HCEC 1CT (cell line): ENCODE results near the gene GSK3B.

Experiments
- DNase-seq: peaks from one replicate; pipeline ENCODE4 v3.0.0-alpha.2; 2017

GSK3B gene

DNA sequence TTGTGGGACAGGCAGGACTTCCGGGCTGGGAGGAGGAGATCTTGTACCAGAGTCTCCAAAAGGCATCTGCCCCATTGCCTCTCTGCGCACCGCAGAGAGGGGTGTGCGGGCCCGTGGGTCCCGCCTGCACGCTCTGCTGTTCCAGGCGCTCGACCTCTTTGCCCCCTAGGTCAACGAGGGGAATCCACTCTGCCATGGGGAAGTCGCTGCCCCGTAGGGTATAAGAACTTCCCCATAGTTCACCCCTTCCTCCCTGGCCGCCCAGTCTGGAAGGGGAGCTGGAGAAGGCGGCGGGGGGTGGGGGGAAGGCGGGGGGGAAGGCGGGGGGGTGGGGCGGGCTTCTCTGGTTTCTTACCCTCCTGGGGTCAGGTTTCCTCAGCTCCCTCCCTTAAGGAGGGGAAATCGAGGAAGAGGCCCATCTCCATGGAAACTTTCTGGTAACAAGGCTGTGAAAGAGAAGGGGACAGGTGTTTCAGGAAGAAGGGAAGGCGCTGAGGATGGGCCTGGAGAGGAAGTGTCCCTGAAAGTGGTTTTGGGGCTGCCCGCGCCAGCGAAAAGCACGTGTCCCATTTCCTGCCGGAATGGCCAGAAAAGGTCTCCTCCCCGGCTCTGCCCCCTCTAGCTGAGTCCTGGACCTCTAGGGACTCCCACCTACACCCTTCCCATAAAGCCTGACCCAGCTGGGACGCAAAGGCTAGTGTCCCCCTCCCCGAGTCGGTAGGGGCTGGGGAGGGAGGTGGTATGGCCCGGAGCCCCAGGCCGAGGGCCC, 284.8 kb downstream of the GSK3B start:
- DNase-seq, result no peak

- no peak for DNase-seq
Observed at GRCh38 chr3:119808843-119809242, 285.4 kb downstream of the GSK3B start.

GRCh38 chr3:119808244-119808643, 286.0 kb downstream of the GSK3B start:
- no peak for DNase-seq

DNA sequence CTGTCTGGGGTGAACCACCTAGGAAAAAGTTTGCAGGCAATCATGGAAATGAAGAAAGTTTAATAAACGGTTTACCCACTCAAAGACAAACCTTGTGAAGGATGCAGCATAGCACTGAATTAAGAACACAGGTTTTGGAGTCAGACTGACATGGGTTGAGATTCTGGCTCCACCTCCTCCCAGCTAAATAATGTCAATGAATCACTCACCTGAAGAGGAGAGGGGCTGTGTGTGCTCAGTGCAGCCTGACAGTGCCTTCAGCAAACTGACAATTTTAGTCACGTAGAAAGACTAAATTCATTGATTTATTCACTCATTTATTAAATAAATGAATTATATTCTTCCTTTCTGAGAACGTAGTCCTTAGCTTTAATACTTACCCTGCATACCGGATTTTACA, 293.4 kb downstream of the GSK3B start:
- DNase-seq, result no peak

GRCh38 chr3:119796785-119797184, 297.5 kb downstream of the GSK3B start:
- DNase-seq, result no peak

DNA sequence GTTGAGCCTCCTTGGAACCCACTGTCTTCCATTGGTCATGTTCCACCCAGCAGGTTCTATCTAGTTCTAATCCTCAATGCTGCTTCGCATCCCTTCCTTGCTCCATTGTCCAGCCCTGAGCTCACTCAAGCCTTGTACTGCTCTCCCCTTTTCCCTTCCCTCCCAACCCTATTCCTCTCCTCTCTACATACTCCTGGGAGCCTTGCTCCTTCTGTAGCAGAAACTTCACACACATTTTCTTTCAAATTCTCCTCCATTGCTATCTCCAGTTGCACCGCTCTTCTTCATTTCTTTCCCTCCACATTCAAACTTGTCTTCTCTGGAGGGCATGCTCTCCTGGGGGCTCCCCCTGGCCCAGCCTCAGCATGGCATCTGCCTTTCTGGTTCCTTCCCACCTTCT, 297.9 kb downstream of the GSK3B start:
- no peak for DNase-seq

DNA sequence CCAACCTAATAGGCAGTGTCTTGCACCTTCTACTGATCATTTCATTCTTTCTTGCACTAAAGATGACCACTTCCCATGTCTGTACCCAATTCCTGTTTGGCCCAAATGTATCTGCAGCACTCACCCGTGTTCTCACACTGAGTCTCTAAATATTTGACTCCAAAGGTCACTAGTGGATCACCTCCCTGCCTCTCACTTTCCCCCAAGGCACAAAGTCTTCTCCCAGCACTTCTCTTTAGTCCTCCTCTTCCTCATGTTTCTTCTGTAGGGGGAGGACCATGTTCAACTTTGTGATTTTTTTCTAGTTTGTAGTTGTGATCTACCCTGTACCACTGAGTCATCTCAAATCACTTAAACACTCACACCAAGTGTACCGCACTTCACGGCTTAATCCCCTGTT, 298.4 kb downstream of the GSK3B start:
- DNase-seq, result no peak

GRCh38 chr3:119794971-119795612, 299.2 kb downstream of the GSK3B start:
- DNase-seq, result no peak

DNA sequence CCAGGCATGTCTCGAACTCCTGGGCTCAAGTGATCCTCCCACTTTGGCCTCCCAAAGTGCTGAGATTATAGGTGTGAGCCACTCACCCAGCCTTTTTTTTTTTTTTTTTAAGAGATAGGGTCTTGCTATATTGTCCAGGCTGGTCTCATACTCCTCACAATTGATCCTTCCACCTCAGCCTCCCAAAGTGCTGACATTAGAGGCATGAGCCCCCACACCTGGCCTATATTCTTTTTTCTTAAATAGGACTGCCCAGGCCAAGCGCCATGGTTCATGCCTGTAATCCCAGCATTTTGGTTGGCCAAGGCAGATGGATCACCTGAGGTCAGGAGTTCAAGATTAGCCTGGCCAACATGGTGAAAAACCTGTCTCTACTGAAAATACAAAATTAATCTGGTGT, 299.8 kb downstream of the GSK3B start:
- DNase-seq, result no peak

DNA sequence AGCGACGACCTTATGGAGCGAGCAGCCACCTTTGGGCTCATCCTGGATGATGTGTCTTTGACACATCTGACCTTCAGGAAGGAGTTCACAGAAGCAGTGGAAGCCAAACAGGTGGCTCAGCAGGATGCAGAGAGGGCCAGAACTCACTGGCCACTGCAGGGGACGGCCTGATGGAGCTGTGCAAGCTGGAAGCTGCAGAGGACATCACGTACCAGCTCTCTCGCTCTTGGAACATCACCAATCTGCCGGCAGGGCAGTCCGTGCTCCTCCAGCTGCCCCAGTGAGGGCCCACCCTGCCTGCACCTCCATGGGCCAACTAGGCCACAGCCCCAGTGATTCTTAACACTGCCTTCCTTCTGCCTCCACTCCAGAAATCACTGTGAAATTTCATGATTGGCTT, 302.0 kb downstream of the GSK3B start:
- DNase-seq, result no peak

DNA sequence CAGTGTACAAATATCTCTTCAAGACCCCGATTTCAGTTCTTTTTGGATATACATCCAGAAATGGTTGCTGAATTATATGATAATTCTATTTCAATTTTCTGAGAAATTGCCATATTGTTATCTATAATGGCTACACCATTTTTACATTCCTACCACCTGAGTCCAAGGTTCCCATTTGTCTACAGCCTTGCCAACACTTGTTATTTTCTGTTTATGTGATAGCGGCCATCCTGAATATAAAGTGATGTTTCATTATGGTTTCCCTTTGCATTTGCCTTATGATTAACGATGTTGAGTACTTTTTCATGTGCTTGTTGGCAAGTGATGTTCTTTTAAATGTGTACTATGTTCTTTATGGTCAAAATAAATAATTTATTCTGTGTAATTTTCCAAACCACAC, 303.9 kb downstream of the GSK3B start:
- DNase-seq, result no peak

GRCh38 chr3:119786409-119786808, 307.8 kb downstream of the GSK3B start:
- DNase-seq, result no peak

DNA sequence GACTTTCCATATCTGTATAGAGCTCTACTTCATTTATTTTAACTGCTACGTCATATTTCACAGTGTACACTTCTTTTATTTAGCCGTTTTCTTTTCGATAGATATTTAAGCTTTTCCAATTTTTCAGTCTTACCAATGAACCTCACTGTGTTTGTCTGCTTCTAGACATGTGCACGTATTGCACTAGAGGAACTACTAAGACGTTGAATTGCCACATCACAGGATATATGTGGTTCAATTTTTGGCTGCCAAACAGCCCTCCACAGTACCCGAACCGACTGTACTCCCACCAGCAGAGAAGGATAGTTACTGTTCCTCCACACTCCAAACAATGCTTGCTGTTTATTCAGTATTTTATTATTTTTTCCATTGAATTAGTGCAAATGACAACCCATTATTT, 310.4 kb downstream of the GSK3B start:
- no peak for DNase-seq

- no peak for DNase-seq
Observed at GRCh38 chr3:119783255-119783654, 311.0 kb downstream of the GSK3B start.

GRCh38 chr3:119782460-119782859, 311.8 kb downstream of the GSK3B start:
- no peak for DNase-seq

- DNase-seq, result no peak
Observed at GRCh38 chr3:119781330-119782198, 312.7 kb downstream of the GSK3B start, which contains the start of gene NR1I2. NR1I2 (plus strand) TSS chr3:119782101.

DNA sequence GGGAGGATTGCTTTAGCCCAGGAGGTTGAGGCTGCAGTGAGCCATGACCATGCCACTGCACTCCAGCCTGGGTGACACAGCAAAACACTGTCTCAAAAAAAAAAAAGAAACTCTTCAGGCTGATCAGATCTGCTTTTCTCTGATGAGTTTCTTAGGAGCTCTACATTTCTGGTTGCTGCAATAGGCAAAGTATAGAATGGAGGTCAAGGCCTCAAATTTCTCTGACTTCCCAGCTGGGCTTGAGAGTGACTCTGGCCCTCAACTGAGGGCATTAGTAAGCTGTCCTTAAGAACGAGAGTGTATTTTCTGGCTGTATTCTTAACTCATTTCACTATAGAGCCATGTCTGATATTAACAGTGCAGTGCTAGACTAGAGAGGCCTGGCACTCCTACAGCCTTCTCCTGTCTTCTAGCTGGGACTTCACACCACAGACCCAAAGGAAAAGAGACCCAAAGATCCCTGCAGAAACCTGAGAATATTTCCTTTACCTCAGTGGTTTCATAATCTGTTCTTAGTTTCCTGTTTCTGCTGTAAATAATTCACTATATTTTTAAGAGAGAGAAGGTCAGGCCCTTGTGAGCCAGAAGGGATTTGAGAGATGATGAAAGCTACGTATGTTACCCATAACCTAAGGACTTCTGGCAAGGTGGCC, 314.4 kb downstream of the GSK3B start:
- no peak for DNase-seq

- DNase-seq, result no peak
Observed at GRCh38 chr3:119778811-119779210, 315.4 kb downstream of the GSK3B start.

- no peak for DNase-seq
Observed at GRCh38 chr3:119778176-119778575, 316.1 kb downstream of the GSK3B start.

GRCh38 chr3:119776304-119776703, 317.9 kb downstream of the GSK3B start:
- DNase-seq, result no peak

- no peak for DNase-seq
Observed at GRCh38 chr3:119774444-119774843, 319.8 kb downstream of the GSK3B start.
